Adrenal gland (tissue), 12 donors: ENCODE measurements around the gene TRAK1. TPM values are rescaled to one million over a fixed set of nuclear protein-coding genes. Genes with fewer than 3 reads are reported as not detected.

Experiments used
- DNase-seq, 7 donors: peaks; one replicate each; pipeline ENCODE4 v3.0.0-alpha.2; 2019 to 2020
- H3K27ac ChIP-seq, 5 donors: fragments of 200-600 bp; sonication (generic) in 4 of 5; 1 replicate in 3 of 5; 2 replicates in 2 of 5; pipeline versions ENCODE4 v1.5.1 to v1.8.0; 2016 to 2020; ENCODE audit warnings: mild to moderate bottlenecking in 1 of 5
- H3K27me3 ChIP-seq: fragments of 200-600 bp; 2 replicates; pipeline ENCODE4 v1.8.0; 2021
- H3K36me3 ChIP-seq, 2 donors: fragments of 200-600 bp; replicated peaks in 1 of 2; 1 replicate in 1 of 2; 2 replicates in 1 of 2; pipeline versions ENCODE4 v1.5.1 to v1.8.0; 2018 to 2022
- H3K4me1 ChIP-seq, 2 donors: fragments of 200-600 bp; replicated peaks in 1 of 2; 1 replicate in 1 of 2; 2 replicates in 1 of 2; pipeline versions ENCODE4 v1.5.1 to v1.8.0; 2018 to 2021
- H3K4me3 ChIP-seq, 4 donors: fragments of 200-600 bp; sonication (generic) in 3 of 4; one replicate each; pipeline ENCODE4 v1.5.1; 2016 to 2018
- H3K9me3 ChIP-seq, 3 donors: fragments of 200-600 bp; sonication (generic) in 1 of 3; replicated peaks in 1 of 3; 1 replicate in 2 of 3; 2 replicates in 1 of 3; pipeline versions ENCODE4 v1.5.1 to v1.8.0; 2016 to 2021
- CTCF ChIP-seq, 6 experiments: fragments of 450-650 bp in 4 of 6; fragments of 200-600 bp in 2 of 6; sonication (generic) in 1 of 6; IDR thresholded peaks; 1 replicate in 5 of 6; 2 replicates in 1 of 6; pipeline versions ENCODE4 v1.5.1 to v1.8.0; 2016 to 2021; ENCODE audit warnings: antibody characterized with exemption in 6 of 6, mild to moderate bottlenecking in 2 of 6, moderate library complexity in 1 of 6
- POLR2A ChIP-seq, 2 donors: fragments of 450-650 bp; IDR thresholded peaks; one replicate each; pipeline ENCODE4 v1.6.1; 2017; ENCODE audit warnings: antibody characterized with exemption in 2 of 2, mild to moderate bottlenecking in 2 of 2, moderate library complexity in 1 of 2
- WGBS, 4 donors: extraction: QIAGEN DNeasy Blood & Tissue Kit in 2 of 4; methylation state at CpG; one replicate each; pipeline versions ENCODE4 v1.1.5 to v1.1.7; 2013 to 2017; 5-methylcytosine and 5-hydroxymethylcytosine counted together
- intact Hi-C, 2 donors: fragments of 100-400 bp; cut with DNase I; formaldehyde crosslinking; loops; one replicate each; pipeline versions ENCODE4 v1.14.1 to v1.15.0; 2022 to 2023
- polyA plus RNA-seq, 3 donors: library from polyadenylated mRNA; stranded (reverse); fragments of 200-250 nt in 2 of 3; fragments of 350-450 nt in 1 of 3; fragmentation: Illumina TruSeq in 1 of 3; extraction: RNeasy Lipid Tissue Mini Kit (QIAGEN cat#74804) in 1 of 3; gene quantifications; one replicate each; pipeline ENCODE4 v1.2.3, GENCODE V29; 2013 to 2014
- total RNA-seq, 9 donors: library from RNA; depleted of rRNA in 4 of 9; stranded (reverse); fragments of >200 nt in 4 of 9; fragments of 120-200 nt in 1 of 9; fragmentation: NEBNext Ultra II Directional in 1 of 9; extraction: Animal tissue kit (Norgen Biotek cat#: 25700) in 1 of 9; gene quantifications; one replicate each; pipeline versions ENCODE4 v1.1.0 to v1.2.4, GENCODE V29; 2013 to 2023
- donor health status: healthy with polysubstance abuse.
- donor health status: Bipolar disorder and iron deficiency.
- donor health status: DM: yes; HTN: yes; CAD: no.
- donor health status: DM: no; HTN: no; CAD: no.
- donor health status: DM: no; HTN: no; CAD: no.
- donor health status: DM: yes; HTN: yes; CAD: no.

Gene TRAK1
- total and polyA plus RNA-seq, 12 donors, result 13.1 to 38.1 (median 26.4) TPM

GRCh38 chr3:42062464-42062863 is 28.7 kb upstream of the TRAK1 start:
- Histone ChIP-seq H3K4me3 (no peak overlapping the region), H3K9me3 (no peaks in the 10 kb centered on the region), H3K4me1 (peaks cover 5 to 51% of the 10 kb centered on the region in 2 donors), H3K27ac (peak overlapping the region; percentile 14 to 91 (median 70)), H3K36me3 (no peaks in the 10 kb centered on the region), H3K27me3 (no peaks in the 10 kb centered on the region)
- WGBS, 4 donors, result 97 to 100% (median 100%) methylated on average over 1 of the region's 1 CpG
- intact Hi-C loops, result no loop called here
- no peak for DNase-seq
- TF ChIP-seq POLR2A (IDR thresholded peaks at IDR 0.05), result no peak
- TF ChIP-seq CTCF (IDR thresholded peaks at IDR 0.05), result no peak

GRCh38 chr3:42063888-42064287 is 27.3 kb upstream of the TRAK1 start:
- intact Hi-C loops, result no loop called here
- no peaks in the 10 kb centered on the region for H3K36me3 ChIP-seq
- no peak overlapping the region for H3K4me3 ChIP-seq
- TF ChIP-seq POLR2A (IDR thresholded peaks at IDR 0.05) (no peak), CTCF (IDR thresholded peaks at IDR 0.05) (no peak)
- H3K9me3 ChIP-seq, result no peaks in the 10 kb centered on the region
- WGBS, 4 donors, result 84 to 95% (median 88%) methylated on average over 5 to 6 of the region's 6 CpGs
- H3K27me3 ChIP-seq, result no peaks in the 10 kb centered on the region
- H3K4me1 ChIP-seq, result peaks cover 5 to 59% of the 10 kb centered on the region in 2 donors
- peak overlapping the region in 3 of 5 donors; percentile 70 to 91 (median 72) for H3K27ac ChIP-seq
- DNase-seq, result no peak

GRCh38 chr3:42066516-42067181 is 24.5 kb upstream of the TRAK1 start:
- no peaks in the 10 kb centered on the region for H3K36me3 ChIP-seq
- WGBS, 4 donors, result 46 to 56% (median 49%) methylated on average over 5 to 7 of the region's 7 CpGs
- H3K9me3 ChIP-seq, result no peaks in the 10 kb centered on the region
- peak overlapping the region in 3 of 5 donors; percentile 16 to 70 (median 69) for H3K27ac ChIP-seq
- TF ChIP-seq POLR2A (IDR thresholded peaks at IDR 0.05), result no peak
- peak overlapping the region in 1 of 4 donors; percentile 18 for H3K4me3 ChIP-seq
- DNase-seq, result no peak
- intact Hi-C loops, result no loop called here
- no peaks in the 10 kb centered on the region for H3K27me3 ChIP-seq
- H3K4me1 ChIP-seq, result peaks cover 7 to 57% of the 10 kb centered on the region in 2 donors

GRCh38 chr3:42067326-42067725 is 23.8 kb upstream of the TRAK1 start:
- H3K9me3 ChIP-seq, result no peaks in the 10 kb centered on the region
- peak overlapping the region in 3 of 5 donors; percentile 16 to 70 (median 69) for H3K27ac ChIP-seq
- intact Hi-C loops, result no loop called here
- H3K27me3 ChIP-seq, result no peaks in the 10 kb centered on the region
- TF ChIP-seq POLR2A (IDR thresholded peaks at IDR 0.05) (no peak), CTCF (IDR thresholded peaks at IDR 0.05) (no peak)
- no peaks in the 10 kb centered on the region for H3K36me3 ChIP-seq
- 46 to 57% (median 54%) methylated on average over 3 of the region's 3 CpGs for WGBS, 4 donors
- peak overlapping the region in 1 of 4 donors; percentile 18 for H3K4me3 ChIP-seq
- DNase-seq, result no peak
- H3K4me1 ChIP-seq, result peaks cover 13 to 57% of the 10 kb centered on the region in 2 donors
